Endothelial cell of coronary artery (primary cell): ENCODE measurements around the gene TBC1D3D. TPM values are rescaled to one million over a fixed set of nuclear protein-coding genes. Genes with fewer than 3 reads are reported as not detected.

Experiments
- total RNA-seq: library from RNA; depleted of rRNA; stranded (reverse); fragments of >200 nt; gene quantifications from 2 replicates; pipeline ENCODE4 v1.2.3, GENCODE V29; 2014

The TBC1D3D gene
- 0.47 TPM in 1 of 2 replicates, not detected in the other for total RNA-seq

DNA sequence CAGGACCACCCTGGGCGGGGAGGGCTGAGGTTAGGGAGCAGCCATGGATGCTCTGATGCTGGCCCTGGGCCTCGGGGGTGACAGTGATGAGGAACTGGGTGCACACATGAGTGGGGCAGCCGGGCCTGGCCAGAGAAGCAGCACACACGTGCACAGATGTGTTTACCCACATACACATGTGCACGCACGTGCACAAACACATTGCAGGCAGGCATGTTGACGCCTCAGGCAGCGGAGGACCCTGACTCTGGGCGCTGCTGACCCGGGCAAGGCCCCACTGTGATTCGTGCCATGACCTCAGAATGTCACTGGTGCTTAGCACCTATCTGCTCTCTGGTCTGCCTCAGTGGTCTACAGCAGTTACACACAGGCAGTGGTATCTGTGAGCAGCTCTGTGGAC lies at the start of gene TBC1D3D:
TSS of gene TBC1D3D (plus strand) at position 301 of the 400 bp plus-strand sequence. CDS start 1,585 bp downstream, outside the sequence.

DNA sequence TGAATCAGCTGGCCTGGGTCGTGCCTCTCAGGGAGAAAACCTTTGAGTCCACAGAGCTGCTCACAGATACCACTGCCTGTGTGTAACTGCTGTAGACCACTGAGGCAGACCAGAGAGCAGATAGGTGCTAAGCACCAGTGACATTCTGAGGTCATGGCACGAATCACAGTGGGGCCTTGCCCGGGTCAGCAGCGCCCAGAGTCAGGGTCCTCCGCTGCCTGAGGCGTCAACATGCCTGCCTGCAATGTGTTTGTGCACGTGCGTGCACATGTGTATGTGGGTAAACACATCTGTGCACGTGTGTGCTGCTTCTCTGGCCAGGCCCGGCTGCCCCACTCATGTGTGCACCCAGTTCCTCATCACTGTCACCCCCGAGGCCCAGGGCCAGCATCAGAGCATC lies 14.8 kb upstream of the TBC1D3D start, which contains the start of gene TBC1D3L:
TSS of gene TBC1D3L (minus strand) at position 101 of the 400 bp plus-strand sequence. CDS start 1,540 bp downstream, outside the sequence.

Other genes with a start within 250 kb of the TBC1D3D start
- gene TBC1D3K, start 79.6 kb upstream of the TBC1D3D start, total RNA-seq: not detected in 2 replicates
- gene TBC1D3L, start 14.9 kb upstream of the TBC1D3D start, total RNA-seq: 1.2 and 2.0 TPM in 2 replicates
- gene TBC1D3C, start 64.7 kb downstream of the TBC1D3D start, total RNA-seq: 0.38 TPM in 1 of 2 replicates, not detected in the other
- not detected in 2 replicates for gene TBC1D3E, start 124.0 kb downstream of the TBC1D3D start, total RNA-seq
- gene TBC1D3, start 188.6 kb downstream of the TBC1D3D start, total RNA-seq: not detected in 2 replicates